Measurements from ENCODE around the gene SORBS1. TPM values are rescaled to one million over a fixed set of nuclear protein-coding genes. Genes with fewer than 3 reads are reported as not detected.

Gene SORBS1
- total and polyA plus RNA-seq, 2 of the 13 experiments (the other 11 are each of a cell fraction or from before 2014, with no cell fraction given) = 16.8 to 39.8 TPM

GRCh38 chr10:95467162-95467599 is 94.0 kb downstream of the SORBS1 start (continued):
- 0 out of 2 replicates have a peak, but pooled peaks have one; percentile 39 for TF ChIP-seq NFAT5 (CRISPR knock-in tag; IDR thresholded peaks at IDR 0.05)
- TF ChIP-seq MAFK (conservative IDR thresholded peaks at IDR 0.05 in 1 of 2, IDR thresholded peaks at IDR 0.05 in 1 of 2; ENCODE audit: low read length in 2 of 2) = no peak
- peak; percentile 65; the same call in 1 of the 2 replicates for TF ChIP-seq ZBTB10 (CRISPR knock-in tag; IDR thresholded peaks at IDR 0.05; ENCODE audit: borderline replicate concordance)
- TF ChIP-seq SP2 (CRISPR knock-in tag; IDR thresholded peaks at IDR 0.05) = no peak
- peak; percentile 50 for TF ChIP-seq PHF5A (CRISPR knock-in tag; IDR thresholded peaks at IDR 0.05; ENCODE audit: low read depth, unreplicated experiment)
- no peak for TF ChIP-seq FOXK2 (IDR thresholded peaks at IDR 0.05)
- TF ChIP-seq ZNF790 (CRISPR knock-in tag; IDR thresholded peaks at IDR 0.05; ENCODE audit: borderline replicate concordance) = no peak
- no peak for TF ChIP-seq RBM39 (IDR thresholded peaks at IDR 0.05; ENCODE audit: low read depth, low read length, poor library complexity, severe bottlenecking)
- TF ChIP-seq PAXIP1 (CRISPR knock-in tag; conservative IDR thresholded peaks at IDR 0.05) = peak; percentile 74
- no peak for TF ChIP-seq PRPF4 (IDR thresholded peaks at IDR 0.05; ENCODE audit: low read depth, low read length, poor library complexity, severe bottlenecking)
- TF ChIP-seq ZC3H4 (CRISPR knock-in tag; IDR thresholded peaks at IDR 0.05; ENCODE audit: borderline replicate concordance) = no peak
- peak; percentile 65; the same call in 1 of the 2 replicates for TF ChIP-seq ZNF292 (CRISPR knock-in tag; IDR thresholded peaks at IDR 0.05; ENCODE audit: borderline replicate concordance, low read depth)
- peak; percentile 46; the same call in 1 of the 2 replicates for TF ChIP-seq TBX3 (IDR thresholded peaks at IDR 0.05; ENCODE audit: borderline replicate concordance)
- TF ChIP-seq POLR2G (IDR thresholded peaks at IDR 0.05; ENCODE audit: low read depth, low read length) = no peak
- TF ChIP-seq IRF2 (CRISPR knock-in tag; IDR thresholded peaks at IDR 0.05) = peak; percentile 72; the same call in 1 of the 2 replicates
- TF ChIP-seq MEIS2 (CRISPR knock-in tag; IDR thresholded peaks at IDR 0.05) = peak; percentile 56; the same call in 1 of the 2 replicates
- TF ChIP-seq ZNF264 (CRISPR knock-in tag; IDR thresholded peaks at IDR 0.05) = peak; percentile 95
- no peak for TF ChIP-seq ZNF724P (CRISPR knock-in tag; IDR thresholded peaks at IDR 0.05; ENCODE audit: borderline replicate concordance)
- TF ChIP-seq ZNF83 (CRISPR knock-in tag; IDR thresholded peaks at IDR 0.05; ENCODE audit: borderline replicate concordance) = no peak
